ENCODE results near the gene TMC2. TPM values are rescaled to one million over a fixed set of nuclear protein-coding genes. Genes with fewer than 3 reads are reported as not detected.

The TMC2 gene
- polyA plus RNA-seq, 1 of the 3 experiments (the other 2 are of a cell fraction): not detected

DNA sequence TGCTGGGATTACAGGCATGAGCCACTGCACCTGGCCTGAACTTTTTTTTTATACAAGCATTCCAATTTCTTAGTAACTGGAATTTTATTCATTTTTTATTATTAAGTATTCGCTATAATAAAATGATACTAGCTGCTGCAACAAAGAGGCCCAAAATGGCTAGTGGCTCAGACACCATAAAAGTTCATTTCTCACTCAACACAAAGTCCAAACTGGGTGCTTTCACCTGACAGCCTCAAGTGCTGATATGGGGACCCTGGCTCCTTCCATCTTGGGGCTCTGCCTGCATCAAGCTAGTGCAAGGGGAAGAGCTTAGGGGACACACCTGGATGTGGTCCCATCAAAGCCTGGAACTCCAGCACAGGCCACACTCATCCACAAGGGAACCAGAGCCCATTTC is 103.9 kb downstream of the TMC2 start:
- DNase-seq: no peak
- no peaks in the 10 kb centered on the region for H3K36me3 ChIP-seq (replicated peaks in 1 of 2; ENCODE audit: control insufficient read depth in 1 of 2, insufficient read depth in 2 of 2, low read length in 1 of 2)
- no peak overlapping the region for H3K9ac ChIP-seq
- ChIA-PET CTCF (interaction anchor here (1.1 kb wide), 1 partner anchor 116 kb away, joined by 5 read pairs; no protein-coding TSS in a partner anchor), POLR2A (no interaction called here)
- no peaks in the 10 kb centered on the region for H3K9me3 ChIP-seq
- H4K20me1 ChIP-seq (ENCODE audit: insufficient read depth): no peaks in the 10 kb centered on the region
- no peaks in the 10 kb centered on the region for H3K9me2 ChIP-seq
- H3K4me2 ChIP-seq: no peak overlapping the region
- no peak overlapping the region for H2AFZ ChIP-seq (ENCODE audit: low read depth)
- TF ChIP-seq MXI1 (IDR thresholded peaks at IDR 0.05; ENCODE audit: low read depth, low read length) (no peak), FOXM1 (IDR thresholded peaks at IDR 0.05; ENCODE audit: low read depth) (no peak), ELF1 (IDR thresholded peaks at IDR 0.05) (no peak), FOSL2 (IDR thresholded peaks at IDR 0.05; ENCODE audit: borderline replicate concordance, low read depth) (no peak), RFX5 (IDR thresholded peaks at IDR 0.05; ENCODE audit: low read length) (no peak), RXRA (IDR thresholded peaks at IDR 0.05; ENCODE audit: borderline replicate concordance, low read depth) (no peak), TCF12 (IDR thresholded peaks at IDR 0.05) (no peak), EP300 (IDR thresholded peaks at IDR 0.05; ENCODE audit: borderline replicate concordance in 1 of 2, low read depth in 1 of 2, low read length in 1 of 2) (no peak), SMC3 (IDR thresholded peaks at IDR 0.05; ENCODE audit: low read depth, low read length) (no peak), TEAD4 (IDR thresholded peaks at IDR 0.05; ENCODE audit: borderline replicate concordance, insufficient read depth) (no peak), NRF1 (IDR thresholded peaks at IDR 0.05; ENCODE audit: low read depth, low read length) (no peak), GABPA (IDR thresholded peaks at IDR 0.05; ENCODE audit: low read depth) (no peak), POLR2AphosphoS5 (IDR thresholded peaks at IDR 0.05; ENCODE audit: low read depth, low read length) (no peak), RCOR1 (IDR thresholded peaks at IDR 0.05; ENCODE audit: low read length) (no peak)
- TF ChIP-seq, protein P1, sequence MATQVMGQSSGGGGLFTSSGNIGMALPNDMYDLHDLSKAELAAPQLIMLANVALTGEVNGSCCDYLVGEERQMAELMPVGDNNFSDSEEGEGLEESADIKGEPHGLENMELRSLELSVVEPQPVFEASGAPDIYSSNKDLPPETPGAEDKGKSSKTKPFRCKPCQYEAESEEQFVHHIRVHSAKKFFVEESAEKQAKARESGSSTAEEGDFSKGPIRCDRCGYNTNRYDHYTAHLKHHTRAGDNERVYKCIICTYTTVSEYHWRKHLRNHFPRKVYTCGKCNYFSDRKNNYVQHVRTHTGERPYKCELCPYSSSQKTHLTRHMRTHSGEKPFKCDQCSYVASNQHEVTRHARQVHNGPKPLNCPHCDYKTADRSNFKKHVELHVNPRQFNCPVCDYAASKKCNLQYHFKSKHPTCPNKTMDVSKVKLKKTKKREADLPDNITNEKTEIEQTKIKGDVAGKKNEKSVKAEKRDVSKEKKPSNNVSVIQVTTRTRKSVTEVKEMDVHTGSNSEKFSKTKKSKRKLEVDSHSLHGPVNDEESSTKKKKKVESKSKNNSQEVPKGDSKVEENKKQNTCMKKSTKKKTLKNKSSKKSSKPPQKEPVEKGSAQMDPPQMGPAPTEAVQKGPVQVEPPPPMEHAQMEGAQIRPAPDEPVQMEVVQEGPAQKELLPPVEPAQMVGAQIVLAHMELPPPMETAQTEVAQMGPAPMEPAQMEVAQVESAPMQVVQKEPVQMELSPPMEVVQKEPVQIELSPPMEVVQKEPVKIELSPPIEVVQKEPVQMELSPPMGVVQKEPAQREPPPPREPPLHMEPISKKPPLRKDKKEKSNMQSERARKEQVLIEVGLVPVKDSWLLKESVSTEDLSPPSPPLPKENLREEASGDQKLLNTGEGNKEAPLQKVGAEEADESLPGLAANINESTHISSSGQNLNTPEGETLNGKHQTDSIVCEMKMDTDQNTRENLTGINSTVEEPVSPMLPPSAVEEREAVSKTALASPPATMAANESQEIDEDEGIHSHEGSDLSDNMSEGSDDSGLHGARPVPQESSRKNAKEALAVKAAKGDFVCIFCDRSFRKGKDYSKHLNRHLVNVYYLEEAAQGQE (IDR thresholded peaks at IDR 0.05; ENCODE audit: low read depth, low read length): no peak
- TF ChIP-seq, protein P2, sequence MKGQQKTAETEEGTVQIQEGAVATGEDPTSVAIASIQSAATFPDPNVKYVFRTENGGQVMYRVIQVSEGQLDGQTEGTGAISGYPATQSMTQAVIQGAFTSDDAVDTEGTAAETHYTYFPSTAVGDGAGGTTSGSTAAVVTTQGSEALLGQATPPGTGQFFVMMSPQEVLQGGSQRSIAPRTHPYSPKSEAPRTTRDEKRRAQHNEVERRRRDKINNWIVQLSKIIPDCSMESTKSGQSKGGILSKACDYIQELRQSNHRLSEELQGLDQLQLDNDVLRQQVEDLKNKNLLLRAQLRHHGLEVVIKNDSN (IDR thresholded peaks at IDR 0.05; ENCODE audit: borderline replicate concordance, low read depth): no peak
- WGBS (ENCODE audit: low lambda C conversion rate): 12% methylated on average over 1 of the region's 1 CpG
- no peaks in the 10 kb centered on the region for H3K27me3 ChIP-seq (ENCODE audit: insufficient read depth)
- no peak overlapping the region for H3K27ac ChIP-seq (ENCODE audit: low read depth in 2 of 2, low read length in 1 of 2)
- H3K4me1 ChIP-seq (ENCODE audit: control insufficient read depth in 1 of 2, insufficient read depth in 2 of 2, low read depth in 1 of 2, low read length in 1 of 2): no peaks in the 10 kb centered on the region
- H3K4me3 ChIP-seq (ENCODE audit: low read depth in 2 of 2, low read length in 1 of 2): no peak overlapping the region
- H3K79me2 ChIP-seq (ENCODE audit: insufficient read depth): no peaks in the 10 kb centered on the region
- H3F3A ChIP-seq (replicated peaks; ENCODE audit: insufficient read depth): no peaks in the 10 kb centered on the region
